GM18508 (cell line): ENCODE data around the gene SLC41A2.
"Not testable (repeated sequence)": the region's sequence is repeated elsewhere in the genome, so short reads cannot be mapped to it uniquely, and the experiment has no call there.

Experiments used
- ATAC-seq: cut with Tn5 transposase; IDR thresholded peaks from one replicate; pipeline ENCODE4 v1.9.1; 2021; ENCODE audit warnings: moderate number of reproducible peaks; ENCODE audit not compliant: insufficient read depth, unreplicated experiment

The SLC41A2 gene

DNA sequence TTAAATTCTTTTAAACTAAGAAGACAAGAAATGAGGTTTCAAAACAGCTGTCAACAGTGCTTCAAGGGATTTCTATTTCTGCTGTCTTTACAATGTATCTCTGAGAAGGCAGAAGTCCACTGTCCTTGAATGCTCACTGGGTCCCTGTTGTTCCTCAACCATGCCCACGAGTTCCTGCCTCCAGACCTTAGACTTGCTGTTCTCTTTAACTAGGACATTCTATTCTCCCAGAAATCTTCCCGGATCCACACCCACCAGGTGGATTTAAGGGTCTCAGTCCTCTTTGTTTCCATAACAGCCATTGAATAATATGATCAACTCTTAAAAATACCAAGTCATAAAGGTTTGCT lies 6.7 kb upstream of the SLC41A2 start:
- ATAC-seq, result no peak

DNA sequence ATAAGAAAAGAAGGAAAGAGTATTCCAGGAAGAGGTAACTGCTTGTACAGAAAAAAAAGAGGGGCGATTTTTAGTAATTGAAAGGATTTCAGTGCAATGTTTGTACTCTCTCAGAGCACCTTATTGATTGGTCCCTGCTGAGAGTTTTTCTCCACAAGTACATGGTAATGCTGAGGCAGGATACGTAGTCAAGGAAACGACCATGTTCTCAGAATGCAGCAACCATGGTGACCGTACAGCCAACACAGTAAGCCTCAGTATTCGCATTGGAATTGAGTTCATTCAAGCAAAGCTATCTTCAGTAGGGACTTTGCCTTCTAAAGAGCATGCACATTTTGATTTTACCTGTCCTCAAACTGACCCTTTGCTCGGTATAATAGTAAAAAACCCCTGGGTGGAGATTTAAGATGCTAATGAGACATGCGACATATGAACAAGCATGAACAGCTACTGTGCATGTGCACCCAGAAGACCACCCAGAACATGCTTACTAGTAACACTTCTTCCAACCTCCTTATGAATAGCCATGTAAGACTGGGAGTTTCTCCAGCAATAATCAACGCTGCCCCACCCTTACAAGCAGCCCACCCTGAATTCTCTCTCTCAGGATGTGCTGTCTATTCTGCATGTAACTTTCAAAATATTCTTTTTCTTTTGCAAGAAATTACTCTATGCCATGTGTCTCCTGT lies 6.2 kb upstream of the SLC41A2 start:
- ATAC-seq, result no peak

GRCh38 chr12:104963757-104964156 lies 5.7 kb upstream of the SLC41A2 start:
- no peak for ATAC-seq

DNA sequence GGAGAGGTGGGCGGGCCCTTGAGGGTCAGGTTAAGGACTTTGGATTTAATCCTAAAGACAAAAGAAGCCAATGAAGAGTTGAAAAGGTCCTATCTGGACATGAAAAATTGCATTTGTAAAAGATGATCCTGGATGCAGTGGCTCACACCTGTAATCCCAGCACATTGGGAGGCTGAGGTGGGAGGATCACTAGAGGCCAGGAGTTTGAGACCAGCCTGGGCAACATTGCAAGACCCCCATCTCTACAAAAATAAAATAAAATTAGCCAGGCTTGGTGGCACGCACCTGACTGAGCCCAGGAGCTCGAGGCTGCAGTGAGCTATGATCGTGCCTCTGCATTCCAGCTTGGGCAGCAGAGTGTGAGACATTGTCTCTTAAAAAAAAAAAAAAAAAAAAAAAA lies 2.4 kb upstream of the SLC41A2 start:
- no peak for ATAC-seq

- no peak for ATAC-seq
Observed at GRCh38 chr12:104959335-104959841, 1.3 kb upstream of the SLC41A2 start.

DNA sequence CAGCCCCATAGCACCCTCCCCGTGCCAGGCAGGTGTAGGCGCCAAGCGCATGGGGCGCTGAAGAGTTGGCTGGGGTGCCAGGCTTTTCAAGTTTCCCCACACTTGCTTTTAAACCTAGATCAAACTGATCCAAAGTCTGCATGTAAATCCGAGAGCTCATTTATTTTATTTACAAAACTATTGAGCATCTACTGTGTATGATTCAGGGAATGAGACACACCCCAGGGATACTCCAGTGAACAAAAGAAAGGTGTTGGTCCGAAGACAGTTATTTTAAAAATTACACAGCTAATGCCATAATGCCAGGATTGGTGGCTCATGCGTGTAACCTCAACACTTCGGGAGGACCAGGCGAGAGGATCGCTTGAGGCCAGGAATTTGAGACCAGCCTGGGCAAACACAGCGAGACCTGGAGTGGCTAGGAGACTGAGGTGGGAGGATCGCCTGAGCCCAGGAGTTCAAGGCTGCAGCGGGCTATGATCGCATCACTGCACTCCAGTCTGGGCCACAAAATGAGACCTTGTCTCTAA lies 780 bp upstream of the SLC41A2 start:
- ATAC-seq, result no peak

GRCh38 chr12:104957719-104958000 lies 430 bp downstream of the SLC41A2 start:
- ATAC-seq, result no peak

DNA sequence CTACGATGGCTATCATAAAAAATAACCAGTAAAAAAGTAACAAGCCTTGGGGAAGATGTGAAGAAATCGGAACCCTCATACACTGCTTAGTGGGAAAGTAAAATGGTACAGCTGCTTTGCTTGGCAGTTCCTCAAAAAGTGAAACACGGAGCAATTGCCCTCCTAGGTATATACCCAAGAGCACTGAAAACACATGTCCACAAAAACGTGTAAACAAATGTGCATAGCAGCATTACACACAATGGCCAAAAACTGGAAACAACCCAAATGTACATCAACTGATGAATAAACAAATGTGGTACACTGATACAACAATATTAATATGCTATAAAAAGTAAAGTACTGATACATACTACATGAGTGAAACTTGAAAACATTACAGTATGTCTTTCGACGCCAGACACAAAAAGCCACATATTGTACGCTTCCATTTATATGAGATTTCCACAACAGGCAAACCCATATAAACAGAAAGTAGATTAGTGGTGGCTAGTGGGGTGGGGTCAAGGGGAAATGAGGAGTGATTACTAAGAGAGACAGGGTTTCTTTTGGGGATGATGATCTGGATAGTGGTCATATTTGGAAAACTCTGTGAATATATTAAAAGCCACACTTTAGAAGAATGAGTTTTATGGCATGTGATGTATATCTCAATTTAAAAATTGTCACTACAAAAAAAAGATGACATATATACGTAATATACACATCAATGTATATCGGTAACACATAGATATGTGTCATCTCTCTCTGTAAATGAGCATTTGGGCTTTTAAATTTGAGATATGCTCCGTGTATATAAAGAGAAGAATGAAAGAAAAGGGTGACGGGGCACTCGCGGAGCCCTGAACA lies 996 bp downstream of the SLC41A2 start:
- no peak for ATAC-seq

DNA sequence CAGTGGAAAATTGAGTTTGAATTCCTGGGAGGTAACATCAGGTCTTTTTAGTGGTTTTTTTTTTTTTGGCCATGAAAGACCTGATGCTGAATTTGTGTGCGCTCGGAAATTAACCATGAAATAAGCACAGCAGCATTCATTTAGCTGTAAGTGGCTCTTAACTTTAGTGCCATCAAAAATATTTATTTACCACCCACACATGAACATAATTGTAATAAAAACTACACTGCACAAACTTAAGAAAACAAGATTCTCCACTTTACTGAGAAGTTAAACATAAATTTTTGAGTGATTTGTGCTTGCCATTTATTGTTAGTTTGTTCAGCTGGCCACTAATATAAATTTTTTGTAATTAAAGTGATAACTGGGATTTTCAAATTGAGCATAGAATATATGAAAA lies 2.4 kb downstream of the SLC41A2 start:
- no peak for ATAC-seq

DNA sequence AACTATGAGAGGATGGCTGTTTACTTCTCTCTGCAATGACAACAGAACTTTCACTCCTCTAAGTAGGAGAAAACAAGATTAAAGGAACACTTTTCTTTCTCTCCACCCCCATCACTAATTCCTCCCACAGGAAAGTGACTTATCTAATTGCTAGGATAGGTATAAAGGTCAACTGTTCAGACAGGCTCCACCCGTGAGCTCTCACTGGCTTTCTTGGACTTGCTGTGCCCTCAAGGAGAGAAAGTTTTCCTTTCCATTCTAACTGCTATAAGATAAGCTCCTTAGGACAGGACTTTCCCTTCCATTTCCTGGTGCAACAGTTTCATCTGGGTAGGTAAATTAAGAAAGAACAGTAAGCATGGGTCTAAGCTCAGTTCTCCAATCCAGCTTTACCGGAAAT lies 4.8 kb downstream of the SLC41A2 start:
- ATAC-seq, result no peak

- ATAC-seq, result no peak
Observed at GRCh38 chr12:104952816-104953215, 5.3 kb downstream of the SLC41A2 start.

DNA sequence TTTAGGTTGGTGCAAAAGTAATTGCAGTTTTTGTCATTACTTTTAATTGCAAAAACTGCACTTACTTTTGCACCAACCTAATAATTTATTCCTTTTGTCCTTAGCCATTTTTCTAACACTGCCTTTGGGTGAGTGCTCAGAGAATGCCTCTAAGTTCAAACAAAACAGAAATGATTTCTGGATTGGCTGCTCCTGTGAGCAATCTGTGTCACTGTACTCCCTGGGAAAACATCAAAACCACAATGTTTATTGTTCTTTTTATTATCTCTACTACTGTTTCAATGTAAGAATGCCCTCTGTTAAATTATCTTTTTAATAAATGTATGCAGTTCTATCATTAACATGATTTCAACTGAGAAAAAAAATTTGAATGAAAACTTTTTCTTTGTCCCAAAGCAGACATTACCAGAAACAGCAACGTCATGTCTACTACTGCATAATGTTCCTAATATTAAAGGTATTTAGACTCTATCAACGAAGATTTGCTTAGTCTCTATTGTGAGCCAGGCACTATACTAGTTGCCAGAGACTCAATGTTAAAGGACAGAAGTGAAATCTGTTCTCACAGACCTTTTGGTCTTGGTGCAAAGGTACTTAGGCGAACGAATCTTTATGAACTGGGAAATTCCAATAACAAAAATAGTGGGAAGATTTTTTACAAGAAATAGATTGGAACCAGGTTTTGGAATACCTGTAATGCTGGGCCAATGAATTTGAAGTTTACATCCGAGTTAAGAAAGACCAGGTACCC lies 6.2 kb downstream of the SLC41A2 start:
- no peak for ATAC-seq

GRCh38 chr12:104948716-104949115 lies 9.4 kb downstream of the SLC41A2 start:
- not testable (repeated sequence) for ATAC-seq

DNA sequence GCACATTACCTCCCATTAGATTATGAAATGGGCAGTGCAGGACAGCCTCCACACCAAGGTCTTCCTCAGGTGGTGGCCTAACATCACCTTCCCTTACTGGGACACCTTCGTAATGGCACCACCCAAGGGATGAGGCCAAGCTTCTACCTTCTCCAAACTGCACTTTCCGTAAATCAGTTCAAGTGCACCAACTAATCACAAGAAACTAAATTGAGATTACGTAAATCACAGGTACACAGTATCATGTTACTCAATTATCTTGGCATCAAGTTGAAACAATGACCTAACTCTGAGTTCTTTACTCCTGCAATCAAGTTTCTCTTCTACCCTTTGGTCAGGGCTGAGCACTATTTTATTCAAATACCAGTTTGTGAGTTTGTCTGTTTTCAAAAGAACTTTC lies 13.8 kb downstream of the SLC41A2 start:
- ATAC-seq, result no peak

GRCh38 chr12:104943401-104943800 lies 14.7 kb downstream of the SLC41A2 start:
- ATAC-seq, result not testable (repeated sequence)

- ATAC-seq, result no peak
Observed at GRCh38 chr12:104942075-104942474, 16.0 kb downstream of the SLC41A2 start.

DNA sequence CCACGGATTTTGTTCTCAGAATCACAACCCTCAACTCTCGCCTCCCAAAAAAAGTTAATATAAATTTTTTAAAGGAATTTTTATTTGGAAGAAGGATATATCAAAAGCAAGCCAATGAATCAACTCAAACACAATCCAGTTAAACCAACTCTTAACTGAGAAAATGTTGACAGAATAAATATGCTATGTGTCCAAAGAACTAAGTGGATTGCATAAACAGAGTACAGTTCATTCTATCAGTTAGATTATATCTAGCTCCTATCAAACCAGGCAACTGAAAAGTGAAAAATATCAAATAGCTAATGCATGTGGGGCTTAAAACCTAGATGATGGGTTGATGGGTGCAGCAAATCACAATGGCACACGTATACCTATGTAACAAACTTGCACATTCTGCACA lies 16.6 kb downstream of the SLC41A2 start:
- ATAC-seq, result no peak

DNA sequence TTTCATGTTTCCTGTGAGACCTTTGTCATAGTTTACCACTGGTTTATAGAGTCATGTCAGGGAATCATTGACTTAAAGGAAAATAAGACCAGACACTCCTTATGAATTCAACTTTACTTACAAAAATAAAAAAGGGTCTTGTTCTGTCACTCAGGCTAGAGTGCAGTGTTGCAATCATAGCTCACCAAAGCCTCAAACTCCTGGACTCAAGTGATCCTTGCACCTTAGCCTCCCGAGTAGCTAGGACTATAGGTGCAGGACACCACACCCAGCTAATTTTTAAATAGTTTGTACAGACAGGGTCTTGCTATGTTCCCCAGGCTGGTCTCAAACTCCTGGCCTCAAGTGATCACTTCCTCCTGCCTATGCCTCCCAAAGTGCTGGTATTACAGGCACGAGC lies 19.0 kb downstream of the SLC41A2 start:
- ATAC-seq, result no peak

GRCh38 chr12:104938371-104938770 lies 19.7 kb downstream of the SLC41A2 start:
- ATAC-seq, result no peak

DNA sequence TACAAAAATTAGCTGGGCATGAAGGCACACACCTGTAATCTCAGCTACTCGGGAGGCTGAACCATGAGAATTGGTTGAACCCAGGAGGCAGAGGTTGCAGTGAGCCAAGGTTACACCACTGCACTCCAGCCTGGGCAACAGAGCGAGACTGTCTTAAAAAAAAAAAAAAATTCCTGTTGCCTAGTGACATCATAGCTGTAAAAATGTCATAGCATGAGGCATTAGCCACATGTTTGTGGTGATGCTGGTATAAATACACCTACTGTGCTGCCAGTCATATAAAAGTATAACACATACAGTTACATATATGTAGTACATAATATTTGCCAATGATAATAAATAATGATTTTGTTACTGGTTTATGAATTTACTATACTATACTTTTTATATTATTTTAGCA lies 22.2 kb downstream of the SLC41A2 start:
- no peak for ATAC-seq

GRCh38 chr12:104933778-104934177 lies 24.3 kb downstream of the SLC41A2 start:
- no peak for ATAC-seq
